ENCODE data around the gene TENM3.

The TENM3 gene

GRCh38 chr4:182273191-182273935, 30.2 kb downstream of the TENM3 start:
- Histone ChIP-seq H2AFZ (ENCODE audit: low read depth, low read length) (no peak overlapping the region), H3K4me3 (ENCODE audit: low read length) (no peak overlapping the region), H3K4me2 (ENCODE audit: low read length) (no peak overlapping the region), H3K79me2 (ENCODE audit: low read length) (no peaks in the 10 kb centered on the region), H3K4me1 (ENCODE audit: low read length) (no peaks in the 10 kb centered on the region), H3K9me3 (ENCODE audit: insufficient read depth, low read length) (no peaks in the 10 kb centered on the region), H3K27ac (ENCODE audit: low read length) (no peak overlapping the region), H3K9ac (ENCODE audit: low read length) (no peak overlapping the region), H3K36me3 (replicated peaks; ENCODE audit: low read depth, low read length) (no peaks in the 10 kb centered on the region), H3K27me3 (ENCODE audit: low read depth, low read length) (no peaks in the 10 kb centered on the region), H4K20me1 (ENCODE audit: insufficient read depth, low read length) (no peaks in the 10 kb centered on the region)
- TF ChIP-seq EZH2phosphoT487 (IDR thresholded peaks at IDR 0.05; ENCODE audit: low read depth) (no peak), CTCF (IDR thresholded peaks at IDR 0.05; ENCODE audit: low read depth, low read length) (no peak)

GRCh38 chr4:182276210-182277109, 33.3 kb downstream of the TENM3 start:
- H3K36me3 ChIP-seq (replicated peaks; ENCODE audit: low read depth, low read length): no peaks in the 10 kb centered on the region
- no peaks in the 10 kb centered on the region for H3K27me3 ChIP-seq (ENCODE audit: low read depth, low read length)
- no peak overlapping the region for H3K4me2 ChIP-seq (ENCODE audit: low read length)
- H2AFZ ChIP-seq (ENCODE audit: low read depth, low read length): no peak overlapping the region
- TF ChIP-seq EZH2phosphoT487 (IDR thresholded peaks at IDR 0.05; ENCODE audit: low read depth): no peak
- TF ChIP-seq CTCF (IDR thresholded peaks at IDR 0.05; ENCODE audit: low read depth, low read length): no peak
- no peak overlapping the region for H3K9ac ChIP-seq (ENCODE audit: low read length)
- H3K4me3 ChIP-seq (ENCODE audit: low read length): no peak overlapping the region
- no peaks in the 10 kb centered on the region for H3K4me1 ChIP-seq (ENCODE audit: low read length)
- no peaks in the 10 kb centered on the region for H4K20me1 ChIP-seq (ENCODE audit: insufficient read depth, low read length)
- no peak overlapping the region for H3K27ac ChIP-seq (ENCODE audit: low read length)
- no peaks in the 10 kb centered on the region for H3K9me3 ChIP-seq (ENCODE audit: insufficient read depth, low read length)
- no peaks in the 10 kb centered on the region for H3K79me2 ChIP-seq (ENCODE audit: low read length)

- Histone ChIP-seq H3K4me1 (ENCODE audit: low read length) (no peaks in the 10 kb centered on the region), H2AFZ (ENCODE audit: low read depth, low read length) (no peak overlapping the region), H3K9ac (ENCODE audit: low read length) (no peak overlapping the region), H3K4me3 (ENCODE audit: low read length) (no peak overlapping the region), H3K9me3 (ENCODE audit: insufficient read depth, low read length) (no peaks in the 10 kb centered on the region), H3K27ac (ENCODE audit: low read length) (no peak overlapping the region), H3K36me3 (replicated peaks; ENCODE audit: low read depth, low read length) (no peaks in the 10 kb centered on the region), H3K4me2 (ENCODE audit: low read length) (no peak overlapping the region), H4K20me1 (ENCODE audit: insufficient read depth, low read length) (no peaks in the 10 kb centered on the region), H3K27me3 (ENCODE audit: low read depth, low read length) (no peaks in the 10 kb centered on the region), H3K79me2 (ENCODE audit: low read length) (no peaks in the 10 kb centered on the region)
- TF ChIP-seq CTCF (IDR thresholded peaks at IDR 0.05; ENCODE audit: low read depth, low read length) (no peak), EZH2phosphoT487 (IDR thresholded peaks at IDR 0.05; ENCODE audit: low read depth) (no peak)
These were observed 34.2 kb downstream of the TENM3 start for GRCh38 chr4:182277377-182277776.

GRCh38 chr4:182278729-182279128, 35.5 kb downstream of the TENM3 start:
- no peaks in the 10 kb centered on the region for H3K27me3 ChIP-seq (ENCODE audit: low read depth, low read length)
- H3K79me2 ChIP-seq (ENCODE audit: low read length): no peaks in the 10 kb centered on the region
- H3K36me3 ChIP-seq (replicated peaks; ENCODE audit: low read depth, low read length): no peaks in the 10 kb centered on the region
- no peak overlapping the region for H2AFZ ChIP-seq (ENCODE audit: low read depth, low read length)
- H3K9ac ChIP-seq (ENCODE audit: low read length): no peak overlapping the region
- no peaks in the 10 kb centered on the region for H4K20me1 ChIP-seq (ENCODE audit: insufficient read depth, low read length)
- H3K4me2 ChIP-seq (ENCODE audit: low read length): no peak overlapping the region
- H3K4me3 ChIP-seq (ENCODE audit: low read length): no peak overlapping the region
- H3K27ac ChIP-seq (ENCODE audit: low read length): no peak overlapping the region
- H3K9me3 ChIP-seq (ENCODE audit: insufficient read depth, low read length): 0 out of 2 replicates have a peak, but pooled peaks cover 3% of the 10 kb centered on the region
- TF ChIP-seq EZH2phosphoT487 (IDR thresholded peaks at IDR 0.05; ENCODE audit: low read depth) (no peak), CTCF (IDR thresholded peaks at IDR 0.05; ENCODE audit: low read depth, low read length) (no peak)
- no peaks in the 10 kb centered on the region for H3K4me1 ChIP-seq (ENCODE audit: low read length)
